Astrocyte of the cerebellum (primary cell): ENCODE results near the gene JCAD.
A peak's percentile ranks its signal among the peaks of the same experiment; 100 is the strongest.
"Not testable (repeated sequence)": the region's sequence is repeated elsewhere in the genome, so short reads cannot be mapped to it uniquely, and the experiment has no call there.

Experiments used
- DNase-seq: peaks from one replicate; pipeline ENCODE4 v3.0.0-alpha.2; 2011; ENCODE audit warnings: low read depth
- H3K4me3 ChIP-seq: 2 replicates; pipeline ENCODE4 v1.5.1; 2011; ENCODE audit warnings: mild to moderate bottlenecking, low read depth, low read length, moderate library complexity
- CTCF ChIP-seq: IDR thresholded peaks from 2 replicates; pipeline ENCODE4 v1.5.1; 2012; ENCODE audit warnings: low read length, low read depth, moderate library complexity, mild to moderate bottlenecking; ENCODE audit errors: missing control alignments
- in situ Hi-C: cut with HindIII; loops from 2 replicates; pipeline ENCODE4 v1.10.0; 2017; ENCODE audit warnings: low sequenced_read_pairs

The JCAD gene, protein sequence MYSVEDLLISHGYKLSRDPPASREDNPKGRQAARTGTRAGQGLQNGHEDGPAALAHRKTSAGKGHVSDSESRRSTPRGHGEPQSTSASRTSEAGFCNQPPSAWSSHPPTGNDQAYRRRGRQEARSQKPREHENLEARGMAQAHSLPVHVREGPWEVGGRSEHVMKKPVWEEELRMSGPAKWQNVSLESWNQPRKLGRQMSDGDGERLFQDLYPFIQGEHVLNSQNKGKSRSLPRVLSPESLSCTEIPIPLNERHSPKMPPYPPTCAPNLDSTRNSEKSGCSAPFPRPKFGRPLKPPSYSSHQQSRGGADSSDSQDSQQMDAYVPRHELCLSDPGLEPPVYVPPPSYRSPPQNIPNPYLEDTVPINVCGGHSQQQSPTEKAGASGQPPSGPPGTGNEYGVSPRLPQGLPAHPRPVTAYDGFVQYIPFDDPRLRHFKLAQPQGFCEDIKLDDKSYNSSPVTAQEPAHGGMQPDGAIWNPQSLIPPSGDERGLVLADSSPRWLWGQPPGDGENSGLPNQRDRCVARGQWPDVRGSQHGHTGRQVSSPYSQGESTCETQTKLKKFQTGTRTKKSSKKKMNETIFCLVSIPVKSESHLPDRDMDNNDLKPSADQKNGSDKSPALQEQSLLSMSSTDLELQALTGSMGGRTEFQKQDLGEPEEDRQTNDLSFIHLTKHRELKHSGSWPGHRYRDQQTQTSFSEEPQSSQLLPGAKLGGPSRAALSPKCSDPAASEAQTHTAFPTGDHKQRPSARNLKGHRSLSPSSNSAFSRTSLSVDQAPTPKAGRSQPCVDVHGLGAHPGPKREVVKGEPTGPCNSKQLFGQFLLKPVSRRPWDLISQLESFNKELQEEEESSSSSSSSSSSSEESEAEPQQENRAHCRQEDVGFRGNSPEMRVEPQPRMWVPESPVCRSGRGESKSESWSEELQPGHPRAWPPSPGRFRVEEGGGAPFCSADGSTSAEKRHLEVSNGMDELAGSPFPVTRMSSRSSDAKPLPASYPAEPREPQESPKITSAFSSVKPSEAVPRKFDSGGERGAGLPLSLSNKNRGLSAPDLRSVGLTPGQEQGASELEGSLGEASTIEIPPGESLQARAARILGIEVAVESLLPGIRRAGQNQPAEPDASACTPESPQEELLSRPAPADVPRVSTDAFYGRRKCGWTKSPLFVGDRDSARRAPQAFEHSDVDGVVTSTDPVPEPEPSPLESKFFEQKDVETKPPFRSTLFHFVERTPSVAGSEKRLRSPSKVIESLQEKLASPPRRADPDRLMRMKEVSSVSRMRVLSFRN (N-terminal part only)

DNA sequence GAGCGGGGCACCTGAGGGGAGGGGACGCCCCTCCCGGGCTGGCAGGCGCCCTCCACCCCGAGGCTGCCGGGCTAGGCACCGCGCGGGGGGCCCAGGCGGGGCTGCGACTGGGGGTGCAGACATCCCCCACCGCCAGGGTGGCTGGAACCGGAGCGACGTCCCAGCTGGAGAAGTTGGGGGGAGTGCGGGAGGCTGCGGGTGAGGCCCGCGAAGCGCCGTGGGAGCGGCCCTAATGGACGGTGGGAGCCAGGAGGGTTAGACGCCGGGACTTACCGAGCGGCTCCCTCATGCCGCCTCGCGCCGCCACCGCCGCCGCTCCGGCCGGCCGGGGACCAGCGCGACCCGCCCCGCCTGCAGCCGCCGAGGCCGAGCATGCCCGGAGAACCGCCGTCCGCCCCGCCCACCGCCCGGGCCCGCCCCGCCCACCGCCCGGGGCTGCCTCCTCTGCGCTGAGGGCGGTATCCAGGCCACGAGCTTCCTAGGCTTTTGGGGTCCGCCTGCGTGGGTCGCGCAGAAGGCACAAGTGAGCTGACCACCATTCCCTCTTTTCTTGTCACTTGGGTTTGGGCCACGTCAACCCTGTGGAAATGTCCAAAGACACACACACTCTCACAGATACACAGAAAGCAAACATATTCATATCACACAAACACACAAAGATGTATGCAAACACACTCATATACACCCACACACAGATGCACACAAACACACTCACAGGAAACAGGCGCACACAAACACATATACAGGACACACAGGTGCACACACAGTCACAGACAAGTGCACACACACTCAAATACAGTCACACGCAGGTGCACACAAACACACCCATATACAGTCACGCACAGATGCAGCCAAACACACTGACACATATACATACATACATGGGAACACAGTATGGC lies at the start of gene JCAD:
JCAD (minus strand) TSS at position 378 of the 899 bp plus-strand sequence. CDS start 11,774 bp downstream, outside the sequence.
- in situ Hi-C loops: no loop called here
- TF ChIP-seq CTCF: no peak
- DNase-seq: no peak
- H3K4me3 ChIP-seq: peak within 1 kb of the TSS; percentile 59

GRCh38 chr10:30106987-30107386 lies 47.6 kb upstream of the JCAD start:
- no peak overlapping the region for H3K4me3 ChIP-seq
- no peak for TF ChIP-seq CTCF
- no peak for DNase-seq
- in situ Hi-C loops: no loop called here

DNA sequence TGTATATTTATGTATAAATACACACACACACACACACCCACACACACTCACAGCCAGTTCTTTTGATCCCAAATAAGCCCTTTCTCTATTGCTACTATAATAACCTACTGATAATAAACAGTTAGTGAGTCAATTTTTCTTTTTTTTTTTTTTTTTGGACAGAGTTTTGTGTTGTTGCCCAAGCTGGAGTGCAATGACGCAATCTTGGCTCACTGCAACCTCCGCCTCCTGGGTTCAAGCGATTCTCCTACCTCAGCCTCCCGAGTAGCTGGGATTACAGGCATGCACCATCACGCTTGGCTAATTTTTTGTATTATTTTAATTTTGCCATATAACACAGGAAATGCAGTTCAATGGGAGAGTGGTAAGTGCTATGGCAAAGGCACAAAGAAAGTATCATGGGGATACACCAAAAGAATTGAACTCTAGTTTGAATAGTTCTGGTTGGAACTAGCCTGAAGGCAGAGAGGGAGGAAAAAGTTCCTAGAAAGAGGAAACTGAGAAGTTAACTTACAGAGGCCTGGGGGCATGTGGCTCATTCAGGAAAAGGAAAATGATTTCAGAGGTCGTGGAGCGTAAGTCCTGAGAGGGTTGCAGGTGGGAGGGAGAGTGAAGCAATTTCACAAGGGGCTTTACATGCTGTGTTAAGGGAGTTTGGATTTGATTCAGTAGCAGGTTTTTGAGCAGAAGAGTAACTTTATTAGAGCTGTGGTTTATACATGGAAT lies 44.4 kb upstream of the JCAD start:
- in situ Hi-C loops: no loop called here
- no peak for DNase-seq
- no peak for TF ChIP-seq CTCF
- no peak overlapping the region for H3K4me3 ChIP-seq

- in situ Hi-C loops, H3K4me3 ChIP-seq, DNase-seq: not testable (repeated sequence)
Measured at GRCh38 chr10:30099706-30100105, 40.3 kb upstream of the JCAD start.

- in situ Hi-C loops: no loop called here
- no peak for TF ChIP-seq CTCF
- H3K4me3 ChIP-seq: no peak overlapping the region
- no peak for DNase-seq
Measured at GRCh38 chr10:30099101-30099500, 39.7 kb upstream of the JCAD start.

DNA sequence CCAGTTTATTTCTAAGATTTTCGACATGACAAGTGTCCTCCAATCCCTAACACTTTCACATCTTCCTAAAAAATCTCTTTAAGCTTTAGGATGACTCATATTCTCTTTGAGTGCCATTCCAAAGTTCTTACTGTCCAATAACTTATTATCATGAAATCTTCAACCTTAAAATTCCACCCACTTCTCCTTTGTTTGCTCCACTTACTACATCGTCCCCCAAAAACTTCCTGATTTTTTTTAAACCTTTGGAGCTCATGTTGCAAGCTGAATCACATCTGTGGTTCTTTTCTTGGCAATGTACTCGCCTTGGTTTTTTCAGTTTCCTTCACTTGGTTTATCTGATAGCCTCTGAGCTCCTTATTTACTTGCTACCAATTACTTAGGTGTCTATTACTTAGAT lies 39.2 kb upstream of the JCAD start:
- TF ChIP-seq CTCF: no peak
- H3K4me3 ChIP-seq: no peak overlapping the region
- in situ Hi-C loops: no loop called here
- peak; percentile 82 for DNase-seq
